ENCODE data around the gene CTU2. TPM values are rescaled to one million over a fixed set of nuclear protein-coding genes. Genes with fewer than 3 reads are reported as not detected.

CTU2 gene
- total RNA-seq, 1 experiment from 2014 or later = 24.8 TPM

GRCh38 chr16:88700636-88701482 lies 5.4 kb upstream of the CTU2 start:
- no TSS peak for BruUV-seq (replicated peaks)
- ChIA-PET CTCF (no interaction called here), POLR2A (no interaction called here)
- TF ChIP-seq POLR2AphosphoS5 (IDR thresholded peaks at IDR 0.05; ENCODE audit: low read depth, low read length) (no peak), CTCF (IDR thresholded peaks at IDR 0.05) (no peak), REST (IDR thresholded peaks at IDR 0.05; ENCODE audit: insufficient read depth in 1 of 2, low read depth in 2 of 2, low read length in 1 of 2) (no peak), TCF7L2 (IDR thresholded peaks at IDR 0.05; ENCODE audit: low read depth, low read length) (no peak), SIN3A (IDR thresholded peaks at IDR 0.05; ENCODE audit: borderline replicate concordance, insufficient read depth, low read depth, low read length) (no peak)
- intact Hi-C loops (cut with micrococcal nuclease; ENCODE audit: unreplicated experiment) = no loop called here
- in situ Hi-C loops (cut with HindIII; ENCODE audit: low pct_unique_long_range_greater_than_20kb, low sequenced_read_pairs) = no loop called here
- DNase-seq (ENCODE audit: low read depth, low spot score) = no peak
- Histone ChIP-seq H3K9me3 (ENCODE audit: control insufficient read depth, insufficient read depth, low read depth, low read length) (no peaks in the 10 kb centered on the region), H3K27me3 (ENCODE audit: control insufficient read depth, insufficient read depth, low read length) (no peaks in the 10 kb centered on the region), H3K4me1 (ENCODE audit: control insufficient read depth, insufficient read depth, low read length) (peaks cover 4% of the 10 kb centered on the region; the same call in 1 of the 2 replicates), H3K36me3 (ENCODE audit: control insufficient read depth, insufficient read depth, low read length) (no peaks in the 10 kb centered on the region), H3K4me3 (ENCODE audit: low read depth in 2 of 2, low read length in 2 of 2) (no peak overlapping the region), H3K27ac (ENCODE audit: low read length) (no peak overlapping the region)
- no peak; the same call in 1 of the 2 replicates for ATAC-seq

GRCh38 chr16:88701581-88702370 lies 4.5 kb upstream of the CTU2 start:
- no peak overlapping the region for H3K27ac ChIP-seq (ENCODE audit: low read length)
- TF ChIP-seq TCF7L2 (IDR thresholded peaks at IDR 0.05; ENCODE audit: low read depth, low read length) = no peak
- BruUV-seq (replicated peaks) = no TSS peak
- no peak overlapping the region for H3K4me3 ChIP-seq (ENCODE audit: low read depth in 2 of 2, low read length in 2 of 2)
- CTCF ChIA-PET = no interaction called here
- ATAC-seq (no peak), DNase-seq (ENCODE audit: low read depth, low spot score) (no peak)
- intact Hi-C loops (cut with micrococcal nuclease; ENCODE audit: unreplicated experiment) = no loop called here
- H3K36me3 ChIP-seq (ENCODE audit: control insufficient read depth, insufficient read depth, low read length) = peaks cover 3% of the 10 kb centered on the region; the same call in 1 of the 2 replicates
- no peaks in the 10 kb centered on the region for H3K27me3 ChIP-seq (ENCODE audit: control insufficient read depth, insufficient read depth, low read length)
- in situ Hi-C loops (cut with HindIII; ENCODE audit: low pct_unique_long_range_greater_than_20kb, low sequenced_read_pairs) = no loop called here
- H3K4me1 ChIP-seq (ENCODE audit: control insufficient read depth, insufficient read depth, low read length) = peaks cover 4% of the 10 kb centered on the region; the same call in 1 of the 2 replicates
- POLR2A ChIA-PET = no interaction called here
- H3K9me3 ChIP-seq (ENCODE audit: control insufficient read depth, insufficient read depth, low read depth, low read length) = no peaks in the 10 kb centered on the region
